ENCODE data around the gene AIPL1. TPM values are rescaled to one million over a fixed set of nuclear protein-coding genes. Genes with fewer than 3 reads are reported as not detected.
"Not testable (repeated sequence)": the region's sequence is repeated elsewhere in the genome, so short reads cannot be mapped to it uniquely, and the experiment has no call there.

Gene AIPL1, protein sequence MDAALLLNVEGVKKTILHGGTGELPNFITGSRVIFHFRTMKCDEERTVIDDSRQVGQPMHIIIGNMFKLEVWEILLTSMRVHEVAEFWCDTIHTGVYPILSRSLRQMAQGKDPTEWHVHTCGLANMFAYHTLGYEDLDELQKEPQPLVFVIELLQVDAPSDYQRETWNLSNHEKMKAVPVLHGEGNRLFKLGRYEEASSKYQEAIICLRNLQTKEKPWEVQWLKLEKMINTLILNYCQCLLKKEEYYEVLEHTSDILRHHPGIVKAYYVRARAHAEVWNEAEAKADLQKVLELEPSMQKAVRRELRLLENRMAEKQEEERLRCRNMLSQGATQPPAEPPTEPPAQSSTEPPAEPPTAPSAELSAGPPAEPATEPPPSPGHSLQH
- not detected for total RNA-seq

DNA sequence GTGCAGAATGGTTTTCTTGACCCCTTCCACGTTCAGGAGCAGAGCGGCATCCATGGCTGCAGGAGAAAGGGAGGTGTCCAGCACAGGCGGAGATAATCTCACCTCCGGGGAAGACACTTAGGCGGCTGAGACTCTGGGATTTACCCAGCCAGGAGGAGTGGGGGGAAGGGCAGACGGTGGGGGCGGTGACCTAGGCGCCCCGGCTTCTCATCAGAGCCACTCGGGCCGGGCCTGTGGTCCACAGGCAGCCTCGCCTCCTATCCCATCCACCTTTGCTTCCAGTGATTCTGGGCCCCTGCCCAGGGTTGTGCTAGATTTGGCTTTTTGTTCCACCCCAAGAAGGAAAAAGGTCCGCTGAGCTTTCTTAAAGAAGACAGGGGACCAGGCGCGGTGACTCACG is at the start of gene AIPL1:
AIPL1 (minus strand) TSS at position 71 of the 400 bp plus-strand sequence; CDS start at position 54, 17 bp downstream.
- Mint-ChIP-seq H3K9me3 (peaks cover 7 to 8% of the 10 kb centered on the region in 2 donors), H3K36me3 (peaks cover 9 to 13% of the 10 kb centered on the region in 2 donors), H3K27ac (no peak within 1 kb of the TSS)
- ATAC-seq (no peak), DNase-seq (ENCODE audit: low spot score in 2 of 2) (no peak)

DNA sequence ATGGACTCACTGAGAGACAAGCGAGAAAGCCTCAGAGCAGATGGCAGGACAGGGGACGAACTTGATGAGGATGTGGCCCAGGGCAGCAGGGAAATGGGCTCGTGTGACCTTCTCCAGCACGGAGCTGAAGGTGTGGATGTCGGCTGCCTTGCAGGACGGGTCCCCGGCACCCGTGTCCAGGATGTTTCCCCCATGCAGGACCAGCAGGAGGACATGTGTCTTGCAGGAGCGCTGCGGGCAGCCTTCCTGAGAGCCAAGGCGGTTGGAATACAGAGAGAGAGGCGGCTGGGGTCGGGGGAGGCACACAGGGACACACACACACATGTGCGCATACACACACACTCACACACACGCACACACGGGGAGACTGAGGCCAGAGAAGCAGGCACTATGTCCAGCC is 48.6 kb upstream of the AIPL1 start:
- Mint-ChIP-seq H3K36me3 (no peaks in the 10 kb centered on the region), H3K9me3 (no peaks in the 10 kb centered on the region), H3K27ac (no peak overlapping the region)
- ATAC-seq (no peak), DNase-seq (ENCODE audit: low spot score in 2 of 2) (no peak)

DNA sequence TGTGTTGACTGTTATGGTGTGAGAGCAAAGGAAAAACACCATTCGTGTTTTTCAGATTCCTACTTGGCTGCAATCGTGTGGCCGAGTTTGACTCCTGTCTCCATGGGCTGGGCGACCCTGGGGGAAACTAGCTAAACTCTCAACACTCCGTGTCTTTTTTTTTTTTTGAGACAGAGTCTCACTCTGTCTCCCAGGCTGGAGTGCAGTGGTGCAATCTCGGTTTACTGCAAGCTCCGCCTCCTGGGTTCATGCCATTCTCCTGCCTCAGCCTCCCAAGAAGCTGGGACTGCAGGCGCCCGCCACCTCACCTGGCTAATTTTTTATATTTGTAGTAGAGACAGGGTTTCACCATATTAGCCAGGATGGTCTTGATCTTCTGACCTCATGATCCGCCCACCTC is 47.9 kb upstream of the AIPL1 start:
- not testable (repeated sequence) for DNase-seq (ENCODE audit: low spot score in 2 of 2); ATAC-seq; H3K9me3 Mint-ChIP-seq; H3K27ac Mint-ChIP-seq; H3K36me3 Mint-ChIP-seq

DNA sequence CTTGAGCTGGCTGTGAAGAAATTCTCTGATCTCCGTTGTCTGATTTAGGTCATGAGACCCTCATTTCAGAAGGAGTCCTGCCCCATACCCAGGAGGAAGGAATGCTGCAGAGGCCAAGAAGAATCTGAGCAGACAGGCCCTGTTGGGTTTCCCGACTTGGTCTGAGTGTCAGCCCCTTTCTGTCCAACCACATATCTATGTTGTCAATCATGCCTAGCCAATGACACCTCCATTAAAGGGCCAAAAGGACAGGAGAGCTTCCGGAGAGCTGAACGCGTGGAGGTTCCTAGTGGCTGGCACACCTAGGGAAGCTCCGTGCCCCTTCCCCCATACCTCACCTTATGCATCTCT is 47.2 kb upstream of the AIPL1 start:
- Mint-ChIP-seq H3K9me3 (no peaks in the 10 kb centered on the region), H3K36me3 (no peaks in the 10 kb centered on the region), H3K27ac (no peak overlapping the region)
- DNase-seq (ENCODE audit: low spot score in 2 of 2) = no peak
- ATAC-seq = no peak

DNA sequence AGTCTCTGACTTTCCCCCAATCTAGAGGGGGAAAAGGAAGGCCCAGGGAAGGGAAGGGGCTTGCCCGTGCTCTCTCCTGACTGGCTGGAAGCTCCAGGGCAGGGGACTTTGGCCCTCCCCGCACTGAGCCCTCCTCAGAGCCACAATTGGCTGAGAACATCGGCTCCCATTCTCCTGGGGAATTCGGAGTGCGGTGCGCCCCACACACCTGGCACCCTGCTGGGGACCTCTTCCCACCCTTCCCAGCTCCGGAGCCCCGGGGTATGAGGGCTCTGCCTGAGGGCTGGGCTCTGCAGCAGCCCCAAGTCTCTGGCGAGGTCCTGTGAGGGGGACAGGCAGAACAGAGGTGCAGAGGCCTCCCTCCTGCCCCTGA is 45.4 kb upstream of the AIPL1 start:
- no peak for ATAC-seq
- no peak for DNase-seq (ENCODE audit: low spot score in 2 of 2)
- Mint-ChIP-seq H3K27ac (no peak overlapping the region), H3K9me3 (no peaks in the 10 kb centered on the region), H3K36me3 (no peaks in the 10 kb centered on the region)

DNA sequence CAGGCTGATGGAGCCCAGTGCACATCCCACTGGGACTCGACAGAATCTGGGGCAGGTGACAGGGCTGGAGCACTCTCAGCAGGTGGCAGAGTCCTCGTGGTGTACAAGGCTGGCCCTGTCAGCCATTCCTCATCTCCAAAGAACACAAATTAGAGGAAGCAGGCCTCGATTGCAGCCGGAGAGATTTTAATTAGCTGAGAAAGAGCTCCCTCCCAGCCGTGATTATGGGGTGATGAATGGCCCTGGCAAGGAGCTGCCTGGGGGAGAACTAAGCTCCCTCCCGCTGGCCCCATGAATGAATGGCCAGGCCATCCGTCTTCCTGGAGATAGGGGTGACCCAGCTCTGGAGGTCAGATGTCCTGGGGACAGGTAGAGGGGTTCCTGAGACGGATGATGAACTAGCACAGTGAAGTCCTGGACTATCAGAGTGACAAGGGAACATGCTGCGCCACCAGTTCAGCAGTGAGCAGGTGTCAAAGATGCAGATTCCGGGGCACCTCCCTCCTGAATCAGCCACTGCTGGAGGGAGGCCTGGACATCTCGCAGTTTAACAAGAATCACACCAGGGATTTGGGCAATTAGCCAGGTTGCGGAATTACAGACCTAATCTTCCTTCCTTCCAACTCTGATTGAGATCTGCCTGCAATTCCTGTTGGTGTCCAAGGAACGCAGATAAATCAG is 44.8 kb upstream of the AIPL1 start:
- H3K9me3 Mint-ChIP-seq = no peaks in the 10 kb centered on the region
- DNase-seq (ENCODE audit: low spot score in 2 of 2) (no peak), ATAC-seq (no peak)
- H3K27ac Mint-ChIP-seq = no peak overlapping the region
- H3K36me3 Mint-ChIP-seq = no peaks in the 10 kb centered on the region

DNA sequence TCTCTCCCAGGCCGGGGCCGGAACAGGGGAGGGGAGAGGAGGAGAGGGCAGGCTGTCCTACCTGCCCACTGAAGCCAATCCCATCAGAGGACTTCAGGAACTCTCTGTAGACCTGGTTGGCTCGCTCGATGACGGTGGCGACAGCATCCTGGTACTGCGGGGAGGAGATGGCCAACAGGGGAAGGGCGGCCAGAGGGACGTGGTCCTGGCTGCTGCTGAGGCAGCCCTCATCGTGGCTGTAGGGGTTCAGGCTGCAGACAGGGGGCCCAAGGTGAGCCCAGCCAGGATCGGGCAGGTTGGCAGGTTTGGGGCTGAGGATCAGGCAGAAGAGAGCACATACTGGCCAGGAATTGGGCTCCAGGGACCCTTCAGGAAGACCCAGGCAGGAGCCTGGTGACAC is 43.6 kb upstream of the AIPL1 start:
- no peak overlapping the region for H3K27ac Mint-ChIP-seq
- ATAC-seq (no peak), DNase-seq (ENCODE audit: low spot score in 2 of 2) (no peak)
- H3K36me3 Mint-ChIP-seq = no peaks in the 10 kb centered on the region
- H3K9me3 Mint-ChIP-seq = no peaks in the 10 kb centered on the region

DNA sequence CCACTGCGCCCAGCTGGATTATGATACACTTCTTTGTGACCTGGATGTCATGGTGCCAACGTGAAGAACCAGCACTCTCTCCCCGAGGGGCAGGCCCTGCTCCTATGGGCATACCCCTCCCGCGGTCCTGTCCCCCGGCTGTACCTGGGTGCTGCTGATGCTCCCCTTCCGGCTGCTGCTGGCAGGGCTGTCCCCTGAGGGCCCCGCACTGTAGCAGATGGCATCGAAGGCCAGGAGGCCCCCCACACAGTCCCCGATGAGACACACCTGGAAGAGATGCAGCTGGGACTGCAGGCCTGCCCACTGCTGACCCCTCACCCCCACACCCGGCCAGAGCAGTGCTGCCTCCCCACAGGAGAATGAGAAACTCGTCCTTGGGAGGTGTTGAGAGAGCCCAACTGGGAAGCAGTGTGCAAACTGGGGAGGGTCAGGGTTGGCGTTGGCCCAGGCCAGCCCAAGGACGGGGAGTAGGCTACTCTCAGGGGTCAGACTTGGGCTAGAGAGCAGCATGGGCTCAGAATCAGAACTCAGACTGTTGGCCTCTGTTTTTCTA is 43.0 kb upstream of the AIPL1 start:
- no peak for ATAC-seq
- no peaks in the 10 kb centered on the region for H3K9me3 Mint-ChIP-seq
- H3K36me3 Mint-ChIP-seq = no peaks in the 10 kb centered on the region

DNA sequence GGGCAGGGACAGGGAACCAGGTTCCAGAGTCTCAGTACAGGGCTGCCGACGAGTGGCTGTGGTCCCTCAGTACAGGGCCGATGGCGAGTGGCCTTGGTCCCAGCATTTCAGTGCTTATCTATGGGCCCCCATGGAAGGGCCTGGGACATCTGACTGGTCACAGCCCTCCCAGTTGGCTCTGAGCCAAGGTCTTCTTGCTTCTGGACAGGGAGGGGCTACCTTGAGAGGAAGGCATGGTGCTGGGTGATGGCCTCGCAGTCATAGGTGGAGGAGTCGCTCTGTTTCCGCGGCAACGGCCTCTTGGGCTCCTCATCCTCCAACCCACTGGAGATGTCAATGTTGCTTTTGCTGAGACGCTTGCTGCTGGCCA is 41.9 kb upstream of the AIPL1 start:
- ATAC-seq (no peak), DNase-seq (ENCODE audit: low spot score in 2 of 2) (no peak)
- Mint-ChIP-seq H3K36me3 (no peaks in the 10 kb centered on the region), H3K27ac (no peak overlapping the region), H3K9me3 (no peaks in the 10 kb centered on the region)

More for the DNA sequence above, 43.0 kb upstream of the AIPL1 start:
- peak overlapping the region in 1 of 2 donors; percentile 72 for H3K27ac Mint-ChIP-seq
- DNase-seq (ENCODE audit: low spot score in 2 of 2) = no peak

DNA sequence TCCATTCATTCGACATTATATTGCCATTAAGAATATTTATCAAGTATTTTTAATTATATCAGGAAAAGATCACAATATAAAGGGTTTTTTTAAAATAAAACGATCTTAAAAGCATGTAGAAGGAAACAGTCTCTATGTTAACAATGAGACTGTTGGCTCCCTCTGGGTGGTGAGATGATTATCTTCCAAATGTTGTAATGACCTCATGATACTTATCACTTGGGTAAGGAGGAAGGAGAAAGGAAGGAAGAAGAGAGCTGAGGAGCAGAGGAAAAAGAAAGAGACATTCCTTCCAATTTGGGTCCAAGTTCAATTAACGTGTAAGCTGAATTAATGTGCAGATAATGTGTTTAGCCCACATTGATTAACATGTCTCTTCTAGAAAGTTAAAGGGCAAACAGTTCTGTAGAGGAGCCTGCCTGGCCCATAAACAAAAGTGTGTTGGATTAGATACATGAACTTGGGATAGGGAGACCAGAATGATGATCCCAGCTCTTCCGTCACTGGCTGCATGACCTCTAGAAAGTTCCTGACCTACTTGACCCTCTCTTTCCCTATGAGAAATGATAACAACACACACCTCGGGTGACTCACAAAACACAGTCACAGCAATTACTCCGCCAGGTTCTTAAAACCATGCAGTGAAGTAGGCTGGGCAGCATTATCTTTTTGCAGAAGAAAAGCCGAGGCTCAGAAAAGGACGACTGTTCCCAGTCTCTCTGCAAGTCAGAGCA is 41.3 kb upstream of the AIPL1 start:
- DNase-seq (ENCODE audit: low spot score in 2 of 2) = no peak
- ATAC-seq = no peak
- Mint-ChIP-seq H3K36me3 (no peaks in the 10 kb centered on the region), H3K27ac (no peak overlapping the region), H3K9me3 (no peaks in the 10 kb centered on the region)

DNA sequence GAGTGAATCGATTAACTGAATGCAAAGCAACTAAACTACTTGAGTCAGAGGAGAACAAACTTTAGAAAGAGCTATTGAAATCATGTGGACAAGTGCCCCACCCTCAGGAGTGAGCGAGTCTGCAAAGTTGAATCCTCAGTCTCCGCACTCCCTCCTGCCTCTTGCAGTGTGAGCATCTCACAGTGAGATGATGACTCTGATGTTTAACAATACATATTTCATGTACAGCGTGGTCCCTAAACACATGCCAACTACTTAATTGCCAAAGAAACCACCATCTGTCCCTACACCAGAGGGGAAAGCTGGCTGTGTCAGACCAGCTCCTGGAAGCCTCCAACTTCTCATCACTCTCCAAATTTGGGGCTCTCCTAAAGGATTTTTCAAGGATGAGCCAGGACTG is 40.5 kb upstream of the AIPL1 start:
- no peak for ATAC-seq

DNA sequence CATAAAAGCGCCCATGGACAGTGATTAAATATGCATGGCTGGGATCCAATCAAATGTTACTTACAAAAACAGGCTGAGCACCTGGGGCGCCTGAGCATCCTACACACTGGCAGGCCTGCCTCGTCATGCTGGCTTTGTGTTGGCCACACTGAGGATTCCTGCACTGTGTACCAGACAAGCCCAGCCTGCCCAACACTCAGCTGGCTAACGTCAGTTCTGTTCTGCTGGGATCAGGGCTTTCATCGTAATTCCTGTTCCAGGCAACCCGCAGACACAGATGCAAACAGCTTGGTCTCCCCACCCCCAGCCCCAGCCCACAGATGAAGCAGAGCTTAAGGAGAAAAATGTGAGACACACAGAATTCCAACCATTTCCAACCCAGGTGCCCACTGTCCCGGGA is 40.0 kb upstream of the AIPL1 start:
- ATAC-seq (no peak), DNase-seq (ENCODE audit: low spot score in 2 of 2) (no peak)
- Mint-ChIP-seq H3K27ac (no peak overlapping the region), H3K9me3 (no peaks in the 10 kb centered on the region), H3K36me3 (no peaks in the 10 kb centered on the region)

More for the DNA sequence above, 40.5 kb upstream of the AIPL1 start:
- DNase-seq (ENCODE audit: low spot score in 2 of 2) = no peak
- Mint-ChIP-seq H3K9me3 (no peaks in the 10 kb centered on the region), H3K36me3 (no peaks in the 10 kb centered on the region), H3K27ac (no peak overlapping the region)

DNA sequence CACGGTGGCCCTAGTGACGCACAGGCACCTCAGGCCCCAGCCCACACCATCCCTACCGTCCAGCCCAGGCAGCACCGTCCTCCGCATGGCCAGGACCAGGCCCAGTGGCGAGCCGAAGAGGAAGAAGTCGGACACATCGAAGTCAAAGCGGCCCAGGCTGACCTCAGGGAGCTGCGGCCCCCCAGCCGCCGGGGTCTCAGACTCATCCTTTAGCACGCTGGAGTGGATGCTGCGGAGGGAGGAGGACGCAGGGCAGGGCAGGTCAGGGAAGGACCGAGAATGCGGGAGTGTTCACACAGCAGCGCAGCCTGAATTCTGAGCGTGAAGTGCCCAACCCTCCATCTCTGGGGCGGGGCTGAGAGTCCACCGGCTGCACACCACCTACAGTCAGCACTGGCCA is 39.5 kb upstream of the AIPL1 start:
- ATAC-seq = no peak
- no peak for DNase-seq (ENCODE audit: low spot score in 2 of 2)
- no peak overlapping the region for H3K27ac Mint-ChIP-seq
- no peaks in the 10 kb centered on the region for H3K9me3 Mint-ChIP-seq
- no peaks in the 10 kb centered on the region for H3K36me3 Mint-ChIP-seq

DNA sequence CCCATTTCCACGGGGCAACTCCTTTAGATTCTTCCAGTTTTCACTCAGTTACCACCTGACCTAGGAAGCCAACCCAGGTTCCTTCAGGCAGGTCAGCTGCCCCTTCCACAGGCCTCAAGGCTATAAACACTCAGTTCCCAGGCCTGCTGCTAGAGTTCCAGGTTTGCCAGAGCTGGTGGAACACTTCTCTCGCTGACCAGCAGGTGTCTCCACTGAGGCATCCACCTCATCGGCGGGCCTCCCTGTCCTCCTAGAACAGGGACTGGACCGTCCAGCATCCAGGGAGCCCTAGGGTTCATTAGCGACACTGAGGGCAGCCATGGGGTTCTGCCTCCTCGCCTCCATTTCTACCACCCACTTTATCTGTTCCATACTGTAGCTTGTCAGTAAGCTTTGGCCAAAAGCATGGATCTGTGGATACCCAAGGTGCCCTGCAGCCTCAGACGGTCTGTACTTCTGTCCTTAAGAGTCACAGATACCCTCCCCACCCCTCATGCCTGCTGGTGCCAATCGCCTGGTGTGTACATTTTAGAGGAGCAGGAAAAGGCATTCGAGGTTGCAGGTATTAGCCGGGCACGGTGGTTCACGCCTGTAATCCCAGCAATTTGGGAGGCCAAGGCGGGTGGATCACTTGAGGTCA is 38.3 kb upstream of the AIPL1 start:
- ATAC-seq = peak; percentile 76 to 78
- Mint-ChIP-seq H3K36me3 (no peaks in the 10 kb centered on the region), H3K27ac (no peak overlapping the region), H3K9me3 (no peaks in the 10 kb centered on the region)
- DNase-seq (ENCODE audit: low spot score in 2 of 2) = peak; percentile 68 to 78

DNA sequence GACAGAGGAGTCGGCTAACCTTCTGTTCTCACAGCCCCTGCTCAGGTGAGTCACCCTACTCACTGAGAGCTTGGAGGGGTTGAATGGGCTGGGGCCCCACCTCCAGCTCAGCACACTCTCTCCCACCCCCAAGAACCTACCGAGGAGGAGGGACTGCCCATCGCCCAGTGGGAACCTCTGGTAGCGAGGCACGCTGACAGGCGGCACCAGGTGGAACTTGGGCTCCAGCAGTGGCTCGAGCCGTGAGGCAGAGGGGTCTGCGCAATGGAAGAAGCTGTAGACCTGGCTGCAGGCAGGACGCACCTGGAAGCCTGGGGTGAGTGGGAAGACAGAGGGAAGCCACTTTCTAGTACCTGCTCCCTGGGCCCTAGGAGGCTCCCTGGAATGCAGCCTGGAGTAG is 37.6 kb upstream of the AIPL1 start:
- no peak for DNase-seq (ENCODE audit: low spot score in 2 of 2)
- Mint-ChIP-seq H3K9me3 (no peaks in the 10 kb centered on the region), H3K36me3 (no peaks in the 10 kb centered on the region), H3K27ac (no peak overlapping the region)
- ATAC-seq = peak in 1 of 2 donors; percentile 26

DNA sequence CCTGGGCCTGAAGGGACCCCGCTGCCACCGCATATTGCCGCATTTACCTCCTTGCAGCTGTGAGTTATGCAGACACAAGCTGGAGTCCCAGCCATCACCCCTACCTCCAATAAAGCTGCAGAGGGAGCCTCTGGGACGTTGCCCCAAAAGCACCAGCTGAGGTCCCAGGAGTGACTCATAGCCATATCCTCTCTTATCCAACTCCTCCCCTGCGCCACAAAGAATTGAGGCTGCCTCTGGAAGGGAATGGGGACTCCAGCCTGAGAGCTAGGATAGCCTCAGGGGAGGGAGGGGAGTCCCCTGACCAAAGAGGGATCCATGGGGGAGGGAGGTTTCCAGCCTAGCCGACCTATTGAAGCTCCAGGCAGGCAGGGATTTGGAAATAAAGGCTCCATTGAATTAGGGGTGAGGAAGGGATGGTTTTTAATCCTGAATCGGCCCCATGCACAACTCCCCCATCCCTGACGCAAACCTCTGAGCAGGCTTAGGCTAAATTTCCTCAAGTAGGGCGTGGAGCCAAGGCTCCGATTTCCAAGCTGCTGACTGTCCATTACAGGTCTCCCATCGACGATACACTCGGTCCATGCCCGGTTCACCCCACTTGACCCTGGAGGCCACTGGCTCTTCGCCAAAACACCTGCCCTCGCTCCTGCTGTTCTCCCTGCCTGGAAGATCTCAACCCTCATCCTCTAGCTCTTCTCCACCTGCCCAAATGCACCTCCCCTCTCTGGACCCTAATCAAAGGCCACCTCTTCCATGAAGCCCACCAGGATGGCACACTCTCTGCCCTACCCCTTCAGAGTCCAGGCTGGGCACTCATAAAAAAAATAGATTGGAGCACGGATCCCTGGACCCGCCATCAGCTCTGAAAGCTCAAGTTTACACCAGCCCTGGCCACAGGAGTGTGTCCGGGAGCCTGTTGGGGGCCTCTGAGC is 36.9 kb upstream of the AIPL1 start:
- ATAC-seq (no peak), DNase-seq (ENCODE audit: low spot score in 2 of 2) (no peak)
- Mint-ChIP-seq H3K9me3 (no peaks in the 10 kb centered on the region), H3K36me3 (no peaks in the 10 kb centered on the region), H3K27ac (no peak overlapping the region)
